Endodermal cell (in vitro differentiated cells): ENCODE data around the gene INTS6L. TPM values are rescaled to one million over a fixed set of nuclear protein-coding genes. Genes with fewer than 3 reads are reported as not detected.

Source experiments
- DNase-seq: peaks from one replicate; pipeline ENCODE4 v3.0.0-alpha.2; 2017
- H3K27ac ChIP-seq: 2 replicates; pipeline ENCODE4 v1.5.1; 2013; ENCODE audit warnings: mild to moderate bottlenecking, low read depth, low read length, moderate library complexity
- H3K27me3 ChIP-seq: 2 replicates; pipeline ENCODE4 v1.6.1; 2013; ENCODE audit warnings: mild to moderate bottlenecking, low read length, moderate library complexity; ENCODE audit not compliant: insufficient read depth, control insufficient read depth, poor library complexity, severe bottlenecking
- H3K36me3 ChIP-seq: 2 replicates; pipeline ENCODE4 v1.7.0; 2013; ENCODE audit warnings: mild to moderate bottlenecking, low read length, moderate library complexity; ENCODE audit not compliant: control insufficient read depth, insufficient read depth
- H3K4me1 ChIP-seq: one replicate; pipeline ENCODE4 v1.7.0; 2013; ENCODE audit warnings: low read length; ENCODE audit not compliant: control insufficient read depth, insufficient read depth
- H3K4me3 ChIP-seq: 2 replicates; pipeline ENCODE4 v1.5.1; 2013; ENCODE audit warnings: mild to moderate bottlenecking, low read length, moderate library complexity
- H3K9ac ChIP-seq: 2 replicates; pipeline ENCODE4 v1.6.1; 2013; ENCODE audit warnings: mild to moderate bottlenecking, low read length, moderate library complexity; ENCODE audit not compliant: poor library complexity, severe bottlenecking; ENCODE audit errors: extremely low read depth
- H3K9me3 ChIP-seq: 2 replicates; pipeline ENCODE4 v1.6.1; 2013; ENCODE audit warnings: mild to moderate bottlenecking, low read length, moderate library complexity; ENCODE audit not compliant: control insufficient read depth
- H3K27ac Mint-ChIP-seq: 2 replicates; pipeline ENCODE4 v1.8.0; 2020; ENCODE audit warnings: mixed read lengths
- H3K27me3 Mint-ChIP-seq: 2 replicates; pipeline ENCODE4 v1.8.0; 2021; ENCODE audit warnings: mild to moderate bottlenecking, mixed read lengths; ENCODE audit not compliant: insufficient read depth
- H3K36me3 Mint-ChIP-seq: 2 replicates; pipeline ENCODE4 v1.8.0; 2020; ENCODE audit warnings: low read depth, mixed read lengths
- H3K4me1 Mint-ChIP-seq: 2 replicates; pipeline ENCODE4 v1.8.0; 2020; ENCODE audit warnings: mixed read lengths
- H3K4me3 Mint-ChIP-seq: 2 replicates; pipeline ENCODE4 v1.8.0; 2020; ENCODE audit warnings: mild to moderate bottlenecking, moderate library complexity, mixed read lengths
- H3K9me3 Mint-ChIP-seq: 2 replicates; pipeline ENCODE4 v1.8.0; 2020; ENCODE audit warnings: mild to moderate bottlenecking, mixed read lengths
- WGBS, 2 experiments: methylation state at CpG; one replicate each; pipeline versions ENCODE4 v1.1.5 to v1.1.7; 2013; ENCODE audit warnings: missing lambda C conversion rate in 2 of 2, mixed read lengths in 1 of 2; ENCODE audit not compliant: insufficient coverage in 1 of 2, insufficient read length in 1 of 2; 5-methylcytosine and 5-hydroxymethylcytosine counted together
- total RNA-seq, 2 donors: library from RNA; stranded (reverse); fragmentation: NEBNext Ultra II Directional in 1 of 2; extraction: Animal tissue kit (Norgen Biotek cat#: 25700) in 1 of 2; gene quantifications; 2 replicates in 1 of 2; 3 replicates in 1 of 2; pipeline ENCODE4 v1.2.1, GENCODE V29; 2021
- TF ChIP-seq, protein P1 (sequence below): fragments of 200-600 bp; sonication (generic); conservative IDR thresholded peaks from 2 replicates; pipeline ENCODE4 v1.5.0; 2021; ENCODE audit warnings: antibody characterized with exemption, mild to moderate bottlenecking

INTS6L gene
- total RNA-seq, 2 donors from 2014 or later = 7.3 to 9.1 TPM

DNA sequence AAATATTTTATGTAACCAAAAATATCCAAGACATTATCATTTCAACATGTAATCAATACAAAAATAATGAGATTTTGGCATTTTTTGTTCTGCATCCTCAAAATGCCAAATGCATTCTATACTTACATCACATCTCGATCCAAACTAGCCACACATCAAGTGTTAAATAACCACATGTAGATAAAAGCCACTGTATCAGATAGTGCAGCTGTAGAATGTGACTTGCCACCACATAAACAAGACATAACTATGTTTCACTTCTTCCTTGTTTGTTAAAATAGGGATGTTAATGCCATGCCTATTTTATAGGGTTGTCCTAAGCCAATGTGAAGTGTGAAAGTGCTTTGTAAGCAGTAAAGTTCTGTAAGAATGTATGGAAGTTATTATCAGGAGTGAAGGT, 20.9 kb downstream of the INTS6L start:
- WGBS, 2 experiments = 92% methylated on average over 1 of the region's 1 CpG; no CpG with 5 or more reads in 1 of the 2 experiments
- H3K9me3 ChIP-seq = no peaks in the 10 kb centered on the region
- H3K36me3 Mint-ChIP-seq = peaks cover 2% of the 10 kb centered on the region
- H3K36me3 ChIP-seq = no peaks in the 10 kb centered on the region
- H3K9me3 Mint-ChIP-seq = peaks cover 34% of the 10 kb centered on the region
- no peak overlapping the region for H3K9ac ChIP-seq
- no peak overlapping the region for H3K4me3 Mint-ChIP-seq
- H3K27me3 ChIP-seq = no peaks in the 10 kb centered on the region
- no peak overlapping the region for H3K27ac Mint-ChIP-seq
- TF ChIP-seq, protein P1, sequence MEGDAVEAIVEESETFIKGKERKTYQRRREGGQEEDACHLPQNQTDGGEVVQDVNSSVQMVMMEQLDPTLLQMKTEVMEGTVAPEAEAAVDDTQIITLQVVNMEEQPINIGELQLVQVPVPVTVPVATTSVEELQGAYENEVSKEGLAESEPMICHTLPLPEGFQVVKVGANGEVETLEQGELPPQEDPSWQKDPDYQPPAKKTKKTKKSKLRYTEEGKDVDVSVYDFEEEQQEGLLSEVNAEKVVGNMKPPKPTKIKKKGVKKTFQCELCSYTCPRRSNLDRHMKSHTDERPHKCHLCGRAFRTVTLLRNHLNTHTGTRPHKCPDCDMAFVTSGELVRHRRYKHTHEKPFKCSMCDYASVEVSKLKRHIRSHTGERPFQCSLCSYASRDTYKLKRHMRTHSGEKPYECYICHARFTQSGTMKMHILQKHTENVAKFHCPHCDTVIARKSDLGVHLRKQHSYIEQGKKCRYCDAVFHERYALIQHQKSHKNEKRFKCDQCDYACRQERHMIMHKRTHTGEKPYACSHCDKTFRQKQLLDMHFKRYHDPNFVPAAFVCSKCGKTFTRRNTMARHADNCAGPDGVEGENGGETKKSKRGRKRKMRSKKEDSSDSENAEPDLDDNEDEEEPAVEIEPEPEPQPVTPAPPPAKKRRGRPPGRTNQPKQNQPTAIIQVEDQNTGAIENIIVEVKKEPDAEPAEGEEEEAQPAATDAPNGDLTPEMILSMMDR = no peak
- H3K4me1 Mint-ChIP-seq = peaks cover 8% of the 10 kb centered on the region
- H3K27ac ChIP-seq = no peak overlapping the region
- no peak overlapping the region for H3K4me3 ChIP-seq
- no peaks in the 10 kb centered on the region for H3K27me3 Mint-ChIP-seq
- H3K4me1 ChIP-seq = no peaks in the 10 kb centered on the region
- DNase-seq = no peak

DNA sequence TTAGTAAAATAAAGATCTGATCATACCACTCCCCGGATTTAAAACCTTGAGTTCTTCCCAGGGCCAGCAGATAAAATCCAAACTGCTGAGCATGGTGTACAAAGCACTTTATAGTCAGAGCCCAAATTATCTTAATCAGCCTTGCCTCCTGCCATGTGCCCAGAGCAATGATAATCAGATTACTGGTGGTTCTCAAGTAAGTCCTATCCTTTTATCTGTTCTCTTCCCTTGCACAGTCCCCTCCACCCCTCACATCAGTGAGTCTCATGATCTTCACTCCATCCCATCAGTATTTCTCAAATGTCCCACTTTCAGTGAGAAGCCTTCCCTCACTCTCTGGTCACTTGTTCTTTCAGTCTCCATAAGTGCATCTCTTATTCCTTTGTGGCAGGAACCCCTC, 22.7 kb downstream of the INTS6L start:
- no peak for DNase-seq
- Histone ChIP-seq H3K27me3 (no peaks in the 10 kb centered on the region), H3K9me3 (no peaks in the 10 kb centered on the region), H3K4me1 (no peaks in the 10 kb centered on the region), H3K4me3 (no peak overlapping the region), H3K9ac (no peak overlapping the region), H3K36me3 (peaks cover 10% of the 10 kb centered on the region), H3K27ac (no peak overlapping the region)
- peaks cover 8% of the 10 kb centered on the region for H3K4me1 Mint-ChIP-seq
- no peak overlapping the region for H3K4me3 Mint-ChIP-seq
- WGBS, 2 experiments = 81% methylated on average over 1 of the region's 1 CpG; no CpG with 5 or more reads in 1 of the 2 experiments
- no peak overlapping the region for H3K27ac Mint-ChIP-seq
- TF ChIP-seq, protein P1 = no peak
- H3K9me3 Mint-ChIP-seq = peaks cover 28% of the 10 kb centered on the region
- peaks cover 2% of the 10 kb centered on the region for H3K36me3 Mint-ChIP-seq
- no peaks in the 10 kb centered on the region for H3K27me3 Mint-ChIP-seq

DNA sequence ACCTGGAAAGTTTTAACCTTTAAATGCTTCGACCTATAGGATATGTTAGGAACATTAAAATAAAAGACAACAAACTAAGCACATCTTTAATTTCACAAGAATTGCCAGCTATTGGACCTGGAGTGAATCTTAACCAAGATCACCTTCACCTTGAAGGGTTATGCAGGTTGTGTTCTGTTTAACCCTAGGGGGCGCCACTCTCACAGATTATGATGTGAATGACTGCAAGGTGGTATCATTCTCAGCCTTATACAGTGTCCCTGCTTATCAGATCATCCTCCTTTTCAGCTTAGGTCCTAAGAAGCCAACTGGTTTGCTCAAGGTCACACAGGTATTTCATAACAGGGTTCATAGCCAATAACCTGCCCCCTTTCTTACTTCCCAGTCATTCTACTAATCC, 23.5 kb downstream of the INTS6L start:
- Histone ChIP-seq H3K4me1 (no peaks in the 10 kb centered on the region), H3K27me3 (no peaks in the 10 kb centered on the region), H3K4me3 (no peak overlapping the region), H3K9me3 (no peaks in the 10 kb centered on the region), H3K9ac (no peak overlapping the region), H3K36me3 (peaks cover 10% of the 10 kb centered on the region), H3K27ac (no peak overlapping the region)
- TF ChIP-seq, protein P1 = peak; percentile 71
- H3K27ac Mint-ChIP-seq = no peak overlapping the region
- no peak overlapping the region for H3K4me3 Mint-ChIP-seq
- DNase-seq = peak; percentile 58
- WGBS, 2 experiments = 9% methylated on average over 1 of the region's 2 CpGs; no CpG with 5 or more reads in 1 of the 2 experiments
- H3K4me1 Mint-ChIP-seq = peaks cover 8% of the 10 kb centered on the region
- no peaks in the 10 kb centered on the region for H3K27me3 Mint-ChIP-seq
- no peaks in the 10 kb centered on the region for H3K36me3 Mint-ChIP-seq
- peaks cover 26% of the 10 kb centered on the region for H3K9me3 Mint-ChIP-seq
